ENCODE data around the gene SLC35F5. TPM values are rescaled to one million over a fixed set of nuclear protein-coding genes. Genes with fewer than 3 reads are reported as not detected.

Gene SLC35F5
- total RNA-seq, 4 donors from 2014 or later = 90.3 to 116 (median 96.4) TPM

- TF ChIP-seq, protein P1, sequence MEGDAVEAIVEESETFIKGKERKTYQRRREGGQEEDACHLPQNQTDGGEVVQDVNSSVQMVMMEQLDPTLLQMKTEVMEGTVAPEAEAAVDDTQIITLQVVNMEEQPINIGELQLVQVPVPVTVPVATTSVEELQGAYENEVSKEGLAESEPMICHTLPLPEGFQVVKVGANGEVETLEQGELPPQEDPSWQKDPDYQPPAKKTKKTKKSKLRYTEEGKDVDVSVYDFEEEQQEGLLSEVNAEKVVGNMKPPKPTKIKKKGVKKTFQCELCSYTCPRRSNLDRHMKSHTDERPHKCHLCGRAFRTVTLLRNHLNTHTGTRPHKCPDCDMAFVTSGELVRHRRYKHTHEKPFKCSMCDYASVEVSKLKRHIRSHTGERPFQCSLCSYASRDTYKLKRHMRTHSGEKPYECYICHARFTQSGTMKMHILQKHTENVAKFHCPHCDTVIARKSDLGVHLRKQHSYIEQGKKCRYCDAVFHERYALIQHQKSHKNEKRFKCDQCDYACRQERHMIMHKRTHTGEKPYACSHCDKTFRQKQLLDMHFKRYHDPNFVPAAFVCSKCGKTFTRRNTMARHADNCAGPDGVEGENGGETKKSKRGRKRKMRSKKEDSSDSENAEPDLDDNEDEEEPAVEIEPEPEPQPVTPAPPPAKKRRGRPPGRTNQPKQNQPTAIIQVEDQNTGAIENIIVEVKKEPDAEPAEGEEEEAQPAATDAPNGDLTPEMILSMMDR (IDR thresholded peaks at IDR 0.05) = no peak
- TF ChIP-seq EP300 (IDR thresholded peaks at IDR 0.05) (no peak), POLR2AphosphoS5 (IDR thresholded peaks at IDR 0.05) (no peak), POLR2A (IDR thresholded peaks at IDR 0.05) (no peak)
- H3K4me1 ChIP-seq = no peaks in the 10 kb centered on the region
- no peak overlapping the region for H3K4me3 ChIP-seq
- no peaks in the 10 kb centered on the region for H3K27me3 ChIP-seq
- WGBS = 84% methylated on average over 3 of the region's 3 CpGs
- no peak for DNase-seq (ENCODE audit: low spot score in 2 of 2)
- peaks cover 63% of the 10 kb centered on the region for H3K36me3 ChIP-seq
- no peak overlapping the region for H3K27ac ChIP-seq
- no peaks in the 10 kb centered on the region for H3K9me3 ChIP-seq
These were observed 40.2 kb downstream of the SLC35F5 start for GRCh38 chr2:113716291-113716690.

GRCh38 chr2:113712941-113713340, 43.5 kb downstream of the SLC35F5 start:
- Histone ChIP-seq H3K36me3 (peaks cover 46% of the 10 kb centered on the region), H3K4me1 (no peaks in the 10 kb centered on the region), H3K27me3 (no peaks in the 10 kb centered on the region), H3K9me3 (no peaks in the 10 kb centered on the region), H3K4me3 (no peak overlapping the region), H3K27ac (no peak overlapping the region)
- TF ChIP-seq, protein P1 (IDR thresholded peaks at IDR 0.05) = no peak
- no peak for TF ChIP-seq EP300 (IDR thresholded peaks at IDR 0.05)
- 96% methylated on average over 2 of the region's 2 CpGs for WGBS
- DNase-seq (ENCODE audit: low spot score in 2 of 2) = no peak

DNA sequence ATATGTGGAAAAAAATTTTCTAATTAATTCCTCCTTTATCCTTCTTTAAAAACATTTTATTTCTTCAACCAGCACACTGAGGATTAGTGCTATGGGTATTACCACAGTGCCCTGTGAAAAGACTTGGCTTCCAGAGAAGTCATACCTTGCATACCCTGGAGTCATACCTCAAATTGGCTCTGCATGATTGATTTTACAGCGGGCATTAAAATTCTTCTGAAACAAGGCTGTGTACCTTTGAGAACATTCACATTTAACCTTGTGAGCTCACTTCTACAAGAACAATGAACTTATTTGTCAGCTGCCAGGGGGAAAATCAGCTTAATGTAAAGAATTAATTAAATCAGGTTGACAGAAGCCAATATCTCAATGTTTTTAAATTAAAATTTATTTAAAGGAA, 44.6 kb downstream of the SLC35F5 start:
- Histone ChIP-seq H3K9me3 (no peaks in the 10 kb centered on the region), H3K4me3 (no peak overlapping the region), H3K4me1 (no peaks in the 10 kb centered on the region), H3K27me3 (no peaks in the 10 kb centered on the region), H3K36me3 (peaks cover 40% of the 10 kb centered on the region), H3K27ac (no peak overlapping the region)
- WGBS = 72% methylated on average over 1 of the region's 1 CpG
- TF ChIP-seq EP300 (IDR thresholded peaks at IDR 0.05) (no peak), POLR2AphosphoS5 (IDR thresholded peaks at IDR 0.05) (no peak), POLR2A (IDR thresholded peaks at IDR 0.05) (no peak)
- TF ChIP-seq, protein P1 (IDR thresholded peaks at IDR 0.05) = no peak
- DNase-seq (ENCODE audit: low spot score in 2 of 2) = no peak

GRCh38 chr2:113709022-113709421, 47.4 kb downstream of the SLC35F5 start:
- H3K27ac ChIP-seq = no peak overlapping the region
- no peaks in the 10 kb centered on the region for H3K9me3 ChIP-seq
- no peaks in the 10 kb centered on the region for H3K4me1 ChIP-seq
- H3K27me3 ChIP-seq = no peaks in the 10 kb centered on the region
- TF ChIP-seq EP300 (IDR thresholded peaks at IDR 0.05) (no peak), POLR2A (IDR thresholded peaks at IDR 0.05) (no peak), POLR2AphosphoS5 (IDR thresholded peaks at IDR 0.05) (no peak)
- TF ChIP-seq, protein P1 (IDR thresholded peaks at IDR 0.05) = no peak
- no peak overlapping the region for H3K4me3 ChIP-seq
- H3K36me3 ChIP-seq = peaks cover 33% of the 10 kb centered on the region
- DNase-seq (ENCODE audit: low spot score in 2 of 2) = no peak
- WGBS = 91% methylated on average over 3 of the region's 3 CpGs

GRCh38 chr2:113707106-113707505, 49.3 kb downstream of the SLC35F5 start:
- TF ChIP-seq, protein P1 (IDR thresholded peaks at IDR 0.05) = no peak
- TF ChIP-seq POLR2A (IDR thresholded peaks at IDR 0.05) (no peak), EP300 (IDR thresholded peaks at IDR 0.05) (no peak), POLR2AphosphoS5 (IDR thresholded peaks at IDR 0.05) (no peak)
- H3K36me3 ChIP-seq = peaks cover 22% of the 10 kb centered on the region
- WGBS = 58% methylated on average over 1 of the region's 1 CpG
- no peaks in the 10 kb centered on the region for H3K9me3 ChIP-seq
- H3K27ac ChIP-seq = no peak overlapping the region
- no peak overlapping the region for H3K4me3 ChIP-seq
- no peaks in the 10 kb centered on the region for H3K4me1 ChIP-seq
- H3K27me3 ChIP-seq = no peaks in the 10 kb centered on the region
- no peak for DNase-seq (ENCODE audit: low spot score in 2 of 2)
